Activated CD8-positive, alpha-beta T cell treated with anti-CD3 and anti-CD28 coated beads for 36 hours (primary cell): ENCODE measurements around the gene NELFCD. TPM values are rescaled to one million over a fixed set of nuclear protein-coding genes. Genes with fewer than 3 reads are reported as not detected.
"Not testable (repeated sequence)": the region's sequence is repeated elsewhere in the genome, so short reads cannot be mapped to it uniquely, and the experiment has no call there.

Experiments
- ATAC-seq: fragments of 200-7000 bp; cut with Tn5 transposase; one replicate; pipeline ENCODE4 v1.10.0; 2021; ENCODE audit warnings: mild to moderate bottlenecking, moderate library complexity
- CTCF ChIA-PET: fragments of 350-600 bp; sonication (Branson Sonifier 250); formaldehyde crosslinking; loops from one replicate; lab custom pipeline; 2021; ENCODE audit warnings: antibody characterized with exemption; lab: Charles Lee
- POLR2A ChIA-PET: fragments of 350-600 bp; sonication (Branson Sonifier 250); formaldehyde crosslinking; loops from one replicate; lab custom pipeline; 2021; ENCODE audit warnings: antibody characterized with exemption; lab: Charles Lee
- DNase-seq: peaks from one replicate; pipeline ENCODE4 v3.0.0-alpha.2; 2020
- H3K27ac Mint-ChIP-seq: one replicate; pipeline ENCODE4 v1.8.0; 2021; ENCODE audit warnings: mild to moderate bottlenecking, mixed read lengths
- H3K27me3 Mint-ChIP-seq: one replicate; pipeline ENCODE4 v1.8.0; 2021; ENCODE audit warnings: mixed read lengths
- H3K36me3 Mint-ChIP-seq: one replicate; pipeline ENCODE4 v1.8.0; 2021; ENCODE audit warnings: low read depth, mixed read lengths
- H3K4me1 Mint-ChIP-seq: one replicate; pipeline ENCODE4 v1.8.0; 2021; ENCODE audit warnings: low read depth, mixed read lengths
- H3K4me3 Mint-ChIP-seq: one replicate; pipeline ENCODE4 v1.8.0; 2021; ENCODE audit warnings: mild to moderate bottlenecking, moderate library complexity, mixed read lengths
- H3K9me3 Mint-ChIP-seq: one replicate; pipeline ENCODE4 v1.8.0; 2021; ENCODE audit warnings: mixed read lengths
- CTCF ChIP-seq: fragments of 200-600 bp; IDR thresholded peaks from one replicate; pipeline ENCODE4 v1.8.0; 2022; ENCODE audit warnings: antibody characterized with exemption, mild to moderate bottlenecking
- intact Hi-C: fragments of 100-400 bp; cut with micrococcal nuclease; formaldehyde crosslinking; loops from one replicate; pipeline ENCODE4 v1.10.0; 2022
- total RNA-seq, 2 experiments: library from RNA; stranded (reverse); gene quantifications; one replicate each; pipeline ENCODE4 v1.2.3, GENCODE V29; 2021

The NELFCD gene
- total RNA-seq, 2 experiments from 2014 or later: 106 to 120 TPM

DNA sequence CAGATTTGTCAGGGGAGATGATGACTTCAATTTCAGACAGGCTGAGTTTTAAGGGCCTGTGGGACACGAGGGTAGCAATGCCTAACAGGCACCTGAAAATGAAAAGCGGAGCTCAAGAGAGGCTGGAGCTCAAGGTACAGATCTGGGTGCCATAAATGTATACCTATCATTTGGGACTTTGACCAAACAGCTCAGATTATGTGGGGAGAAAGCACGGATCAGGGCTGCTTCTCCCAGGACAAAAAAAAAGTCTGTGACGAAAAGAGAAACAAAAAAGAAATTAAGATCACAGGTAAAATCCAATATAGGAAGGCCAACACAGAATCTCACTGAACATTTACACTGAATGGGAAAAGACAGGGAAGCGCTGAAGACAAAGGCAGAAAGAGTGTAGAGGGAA is 59.6 kb downstream of the NELFCD start:
- H3K9me3 Mint-ChIP-seq: no peaks in the 10 kb centered on the region
- ATAC-seq (no peak), DNase-seq (no peak)
- POLR2A ChIA-PET: interaction anchor here (0.5 to 6.4 kb wide), 4 partner anchors 8 to 151 kb away, joined by 3 to 40 read pairs (median 4); partner anchors contain the start of gene ATP5F1E
- CTCF ChIA-PET: interaction anchor here (0.9 to 1.5 kb wide), 2 partner anchors 8 to 133 kb away, joined by 3 read pairs; partner anchors contain the start of gene ATP5F1E
- H3K4me3 Mint-ChIP-seq: peak overlapping the region; percentile 92
- intact Hi-C loops: no loop called here
- TF ChIP-seq CTCF: no peak
- no peaks in the 10 kb centered on the region for H3K27me3 Mint-ChIP-seq
- peaks cover 60% of the 10 kb centered on the region for H3K4me1 Mint-ChIP-seq
- peak overlapping the region; percentile 94 for H3K27ac Mint-ChIP-seq
- peaks cover 56% of the 10 kb centered on the region for H3K36me3 Mint-ChIP-seq

GRCh38 chr20:59041487-59041886 is 60.4 kb downstream of the NELFCD start:
- intact Hi-C loops, H3K27me3 Mint-ChIP-seq, ATAC-seq, H3K9me3 Mint-ChIP-seq, DNase-seq: not testable (repeated sequence)
- H3K4me3 Mint-ChIP-seq: peak overlapping the region; percentile 92
- peaks cover 48% of the 10 kb centered on the region for H3K36me3 Mint-ChIP-seq
- ChIA-PET CTCF (interaction anchor here (0.7 to 1.5 kb wide), 2 partner anchors 9 to 164 kb away, joined by 3 read pairs; partner anchors contain the start of gene ATP5F1E), POLR2A (interaction anchor here (0.6 to 6.4 kb wide), 2 partner anchors 9 to 136 kb away, joined by 3 to 40 read pairs; partner anchors contain the start of gene ATP5F1E)
- peaks cover 53% of the 10 kb centered on the region for H3K4me1 Mint-ChIP-seq
- H3K27ac Mint-ChIP-seq: peak overlapping the region; percentile 94

DNA sequence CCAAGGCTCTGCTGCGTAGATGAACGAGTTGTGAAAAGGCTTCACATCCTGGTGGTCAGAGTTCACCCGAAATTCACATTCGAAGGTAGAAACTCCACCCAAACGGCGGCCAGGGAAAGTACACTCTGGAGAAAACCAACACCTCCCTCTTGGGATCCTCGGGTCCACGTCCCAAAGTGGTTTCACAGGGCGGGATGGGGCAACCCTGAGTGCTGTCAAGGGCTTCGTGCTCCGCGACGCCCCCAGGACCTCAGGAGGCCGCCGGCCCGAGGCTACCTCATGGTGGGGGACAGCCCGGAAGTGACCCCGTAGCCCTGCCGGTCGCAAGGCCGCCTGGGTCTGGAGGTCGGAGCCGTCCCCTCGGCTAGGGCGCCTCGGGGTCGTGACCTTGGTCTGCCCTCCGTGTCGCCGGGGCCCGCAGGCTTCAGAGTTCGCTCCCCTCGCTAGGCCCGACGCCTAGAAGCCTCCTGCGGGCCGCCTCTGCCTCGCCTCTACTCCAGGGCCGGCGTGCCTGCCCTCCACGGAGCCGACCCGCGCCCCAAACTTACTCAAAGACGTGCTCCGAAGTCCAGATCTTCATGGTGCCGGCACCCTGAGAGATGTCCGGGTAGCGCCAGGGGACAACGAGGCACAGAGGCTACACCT is 61.2 kb downstream of the NELFCD start, which contains the start of gene PRELID3B:
Gene PRELID3B, minus strand, starts transcription at position 636 of the 645 bp plus-strand sequence. Its CDS starts 56 bp downstream, at position 580.
- H3K4me3 Mint-ChIP-seq: peak within 1 kb of the TSS; percentile 92
- peaks cover 44% of the 10 kb centered on the region for H3K36me3 Mint-ChIP-seq
- H3K9me3 Mint-ChIP-seq: no peaks in the 10 kb centered on the region
- ATAC-seq (peak; percentile 34), DNase-seq (no peak)
- POLR2A ChIA-PET: interaction anchor here (0.6 to 6.4 kb wide), 4 partner anchors 9 to 151 kb away, joined by 3 to 40 read pairs (median 4); partner anchors contain the start of gene ATP5F1E
- intact Hi-C loops: no loop called here
- no peaks in the 10 kb centered on the region for H3K27me3 Mint-ChIP-seq
- peaks cover 48% of the 10 kb centered on the region for H3K4me1 Mint-ChIP-seq
- CTCF ChIA-PET: interaction anchor here (1.1 to 2.1 kb wide), 2 partner anchors 10 to 180 kb away, joined by 3 to 9 read pairs; partner anchors contain the start of gene ATP5F1E
- peak within 1 kb of the TSS; percentile 94 for H3K27ac Mint-ChIP-seq
- no peak for TF ChIP-seq CTCF

- Mint-ChIP-seq H3K4me3 (peak overlapping the region; percentile 92), H3K27ac (peak overlapping the region; percentile 94), H3K9me3 (no peaks in the 10 kb centered on the region), H3K36me3 (peaks cover 36% of the 10 kb centered on the region), H3K27me3 (no peaks in the 10 kb centered on the region), H3K4me1 (peaks cover 47% of the 10 kb centered on the region)
- intact Hi-C loops: no loop called here
- DNase-seq (peak; percentile 93), ATAC-seq (peak; percentile 97)
- no peak for TF ChIP-seq CTCF
- CTCF ChIA-PET: interaction anchor here (0.7 to 2.1 kb wide), 9 partner anchors 10 to 361 kb away, joined by 3 to 10 read pairs (median 3); partner anchors contain the start of gene ATP5F1E
- POLR2A ChIA-PET: interaction anchor here (0.7 to 6.4 kb wide), 7 partner anchors 10 to 152 kb away, joined by 3 to 40 read pairs (median 4); partner anchors contain the start of gene ATP5F1E
Observed at GRCh38 chr20:59042796-59043631, 62.0 kb downstream of the NELFCD start.

DNA sequence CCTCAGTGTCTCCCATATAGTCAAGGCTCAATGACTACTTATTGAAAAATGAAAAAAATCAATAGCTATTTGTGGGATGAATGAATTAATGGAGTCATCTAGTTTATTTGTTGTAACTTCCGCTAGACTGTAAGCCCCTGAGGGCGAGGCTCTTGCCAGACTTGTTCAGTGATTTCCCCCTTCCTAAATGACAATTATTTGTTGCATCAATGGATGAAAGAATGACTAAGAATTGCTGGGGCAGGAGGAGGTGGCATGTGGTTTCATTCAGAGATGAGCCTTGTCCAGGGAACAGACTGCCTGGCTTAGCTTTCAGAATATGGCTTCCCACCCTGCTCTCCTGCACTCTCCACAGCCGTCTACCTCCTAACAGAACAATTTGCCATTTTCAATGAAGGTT is 62.6 kb downstream of the NELFCD start:
- intact Hi-C loops: no loop called here
- no peak for TF ChIP-seq CTCF
- Mint-ChIP-seq H3K4me1 (peaks cover 53% of the 10 kb centered on the region), H3K36me3 (peaks cover 32% of the 10 kb centered on the region), H3K9me3 (no peaks in the 10 kb centered on the region), H3K27ac (peak overlapping the region; percentile 90), H3K27me3 (no peaks in the 10 kb centered on the region), H3K4me3 (peak overlapping the region; percentile 74)
- DNase-seq (peak; percentile 34), ATAC-seq (no peak)
- ChIA-PET CTCF (interaction anchor here (0.7 to 2.1 kb wide), 7 partner anchors 11 to 360 kb away, joined by 3 to 10 read pairs (median 3); no protein-coding TSS in a partner anchor), POLR2A (interaction anchor here (0.7 to 6.4 kb wide), 7 partner anchors 11 to 152 kb away, joined by 3 to 40 read pairs (median 4); partner anchors contain the start of gene ATP5F1E)
